WTC11 (cell line): Measurements from ENCODE around the gene LYRM4. TPM values are rescaled to one million over a fixed set of nuclear protein-coding genes. Genes with fewer than 3 reads are reported as not detected.

Source experiments
- ATAC-seq: fragments of 200-7000 bp; cut with Tn5 transposase; 2 replicates; pipeline ENCODE4 v1.10.0; 2021; ENCODE audit warnings: mild to moderate bottlenecking, moderate library complexity
- CTCF ChIA-PET: fragments of 300-600 bp; sonication (Branson Sonifier 250); formaldehyde crosslinking; loops from one replicate; lab custom pipeline; 2021; ENCODE audit warnings: antibody characterized with exemption; lab: Charles Lee
- POLR2A ChIA-PET: fragments of 350-600 bp; sonication (Branson Sonifier 250); formaldehyde crosslinking; loops from one replicate; lab custom pipeline; 2021; ENCODE audit warnings: antibody characterized with exemption; lab: Charles Lee
- DNase-seq: peaks from one replicate; pipeline ENCODE4 v3.0.0; 2021; ENCODE audit warnings: low spot score
- H3K27ac Mint-ChIP-seq: 2 replicates; pipeline ENCODE4 v1.8.0; 2021; ENCODE audit warnings: mixed read lengths
- H3K27me3 Mint-ChIP-seq: 2 replicates; pipeline ENCODE4 v1.8.0; 2021; ENCODE audit warnings: low read depth, mild to moderate bottlenecking, moderate library complexity, mixed read lengths
- H3K36me3 Mint-ChIP-seq: 2 replicates; pipeline ENCODE4 v1.8.0; 2021; ENCODE audit warnings: mixed read lengths
- H3K4me1 Mint-ChIP-seq: 2 replicates; pipeline ENCODE4 v1.8.0; 2022; ENCODE audit warnings: mixed read lengths
- H3K4me3 Mint-ChIP-seq: 2 replicates; pipeline ENCODE4 v1.8.0; 2021; ENCODE audit warnings: mild to moderate bottlenecking, moderate library complexity, mixed read lengths
- H3K9me3 Mint-ChIP-seq: 2 replicates; pipeline ENCODE4 v1.8.0; 2021; ENCODE audit warnings: mixed read lengths
- ATF1 ChIP-seq: sonication (generic); formaldehyde crosslinking; IDR thresholded peaks from 2 replicates; pipeline ENCODE4 v1.8.1; 2023; ENCODE audit warnings: mild to moderate bottlenecking, moderate library complexity, missing genetic modification reagents
- CBFB ChIP-seq: sonication (generic); formaldehyde crosslinking; IDR thresholded peaks from 2 replicates; pipeline ENCODE4 v1.8.1; 2022; ENCODE audit warnings: mild to moderate bottlenecking, low read depth, missing genetic modification reagents
- ESRRA ChIP-seq: sonication (generic); formaldehyde crosslinking; IDR thresholded peaks from 2 replicates; pipeline ENCODE4 v1.8.1; 2022; ENCODE audit warnings: mild to moderate bottlenecking, missing genetic modification reagents, borderline replicate concordance
- HMGA2 ChIP-seq: fragments of 250-450 bp; sonication (Bioruptor Pico); IDR thresholded peaks from 2 replicates; pipeline ENCODE4 v1.4.0; 2021; ENCODE audit warnings: mild to moderate bottlenecking, moderate library complexity
- IRF2 ChIP-seq: sonication (generic); formaldehyde crosslinking; IDR thresholded peaks from 2 replicates; pipeline ENCODE4 v1.8.0; 2022; ENCODE audit warnings: low read depth, missing genetic modification reagents, borderline replicate concordance
- JAZF1 ChIP-seq: fragments of 250-450 bp; sonication (Bioruptor Pico); IDR thresholded peaks from 2 replicates; pipeline ENCODE4 v1.9.0; 2021; ENCODE audit warnings: moderate library complexity, mild to moderate bottlenecking, inconsistent platforms
- NFATC4 ChIP-seq: fragments of 250-450 bp; sonication (Bioruptor Pico); IDR thresholded peaks from 2 replicates; pipeline ENCODE4 v1.9.0; 2021; ENCODE audit warnings: mild to moderate bottlenecking
- NFYB ChIP-seq: sonication (generic); formaldehyde crosslinking; conservative IDR thresholded peaks from 2 replicates; pipeline ENCODE4 v1.8.0; 2022; ENCODE audit warnings: low read depth, missing genetic modification reagents
- NR1H2 ChIP-seq: sonication (generic); formaldehyde crosslinking; IDR thresholded peaks from 2 replicates; pipeline ENCODE4 v1.9.0; 2021; ENCODE audit warnings: mild to moderate bottlenecking, moderate library complexity, missing genetic modification reagents
- OVOL2 ChIP-seq: fragments of 250-450 bp; sonication (Bioruptor Pico); IDR thresholded peaks from 2 replicates; pipeline ENCODE4 v1.9.0; 2021; ENCODE audit warnings: mild to moderate bottlenecking, borderline replicate concordance
- RELA ChIP-seq: sonication (generic); formaldehyde crosslinking; IDR thresholded peaks from 2 replicates; pipeline ENCODE4 v1.8.1; 2022; ENCODE audit warnings: missing genetic modification reagents, mild to moderate bottlenecking, borderline replicate concordance
- SP1 ChIP-seq: sonication (generic); formaldehyde crosslinking; conservative IDR thresholded peaks from 2 replicates; pipeline ENCODE4 v1.8.1; 2022; ENCODE audit warnings: missing genetic modification reagents
- TEAD1 ChIP-seq: sonication (generic); formaldehyde crosslinking; IDR thresholded peaks from 2 replicates; pipeline ENCODE4 v1.8.0; 2022; ENCODE audit warnings: mild to moderate bottlenecking, missing genetic modification reagents
- ZNF121 ChIP-seq: sonication (generic); formaldehyde crosslinking; IDR thresholded peaks from 2 replicates; pipeline ENCODE4 v1.8.0; 2023; ENCODE audit warnings: missing genetic modification reagents
- ZNF396 ChIP-seq: fragments of 250-450 bp; sonication (Bioruptor Pico); IDR thresholded peaks from 2 replicates; pipeline ENCODE4 v1.8.0; 2021; ENCODE audit warnings: mild to moderate bottlenecking, moderate library complexity, borderline replicate concordance
- total RNA-seq: library from RNA; stranded (reverse); gene quantifications from 3 replicates; pipeline ENCODE4 v1.2.3, GENCODE V29; 2021
- TF ChIP-seq, protein P1 (sequence below): fragments of 250-450 bp; sonication (Bioruptor Pico); conservative IDR thresholded peaks from 2 replicates; pipeline ENCODE4 v1.9.0; 2021; ENCODE audit warnings: mild to moderate bottlenecking
- TF ChIP-seq, protein P2 (sequence below): sonication (generic); formaldehyde crosslinking; IDR thresholded peaks from 2 replicates; pipeline ENCODE4 v1.8.0; 2022; ENCODE audit warnings: mild to moderate bottlenecking, missing genetic modification reagents
- TF ChIP-seq, protein P3 (sequence below): sonication (generic); formaldehyde crosslinking; IDR thresholded peaks from 2 replicates; pipeline ENCODE4 v1.8.0; 2022; ENCODE audit warnings: mild to moderate bottlenecking, missing genetic modification reagents
- TF ChIP-seq, protein P4 (sequence below): fragments of 250-450 bp; sonication (Bioruptor Pico); IDR thresholded peaks from 2 replicates; pipeline ENCODE4 v1.9.0; 2021; ENCODE audit warnings: mild to moderate bottlenecking
- TF ChIP-seq, protein P5 (sequence below): sonication (generic); formaldehyde crosslinking; IDR thresholded peaks from 2 replicates; pipeline ENCODE4 v1.8.1; 2022; ENCODE audit warnings: mild to moderate bottlenecking, missing genetic modification reagents, moderate library complexity, borderline replicate concordance
- TF ChIP-seq, protein P6 (sequence below): sonication (generic); formaldehyde crosslinking; IDR thresholded peaks from 2 replicates; pipeline ENCODE4 v1.8.1; 2023; ENCODE audit warnings: mild to moderate bottlenecking, missing genetic modification reagents, moderate library complexity
- TF ChIP-seq, protein P7 (sequence below): sonication (generic); formaldehyde crosslinking; conservative IDR thresholded peaks from 2 replicates; pipeline ENCODE4 v1.8.1; 2022; ENCODE audit warnings: mild to moderate bottlenecking, missing genetic modification reagents

The LYRM4 gene
- total RNA-seq, 1 experiment from 2014 or later: 49.7 TPM

DNA sequence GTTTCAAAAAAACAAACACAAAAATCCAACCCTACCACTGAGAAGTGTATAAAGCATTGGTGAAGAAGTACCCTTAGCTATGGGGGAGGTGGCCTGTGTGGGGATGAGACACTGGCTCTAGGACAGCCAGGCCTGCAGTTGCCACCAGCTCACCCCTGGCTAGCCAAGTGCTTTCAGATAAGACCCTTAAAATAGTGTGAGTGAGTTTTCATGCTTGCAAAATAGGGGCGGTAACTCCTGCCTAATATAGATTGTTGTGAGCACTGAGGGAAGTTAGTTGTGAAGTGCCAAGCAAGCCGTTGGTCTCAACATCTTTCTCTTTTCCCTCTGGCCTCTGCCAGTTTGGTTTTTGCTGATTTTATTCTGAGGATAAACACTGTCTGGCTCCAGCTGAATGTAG lies 164.3 kb downstream of the LYRM4 start (continued):
- TF ChIP-seq, protein P1, sequence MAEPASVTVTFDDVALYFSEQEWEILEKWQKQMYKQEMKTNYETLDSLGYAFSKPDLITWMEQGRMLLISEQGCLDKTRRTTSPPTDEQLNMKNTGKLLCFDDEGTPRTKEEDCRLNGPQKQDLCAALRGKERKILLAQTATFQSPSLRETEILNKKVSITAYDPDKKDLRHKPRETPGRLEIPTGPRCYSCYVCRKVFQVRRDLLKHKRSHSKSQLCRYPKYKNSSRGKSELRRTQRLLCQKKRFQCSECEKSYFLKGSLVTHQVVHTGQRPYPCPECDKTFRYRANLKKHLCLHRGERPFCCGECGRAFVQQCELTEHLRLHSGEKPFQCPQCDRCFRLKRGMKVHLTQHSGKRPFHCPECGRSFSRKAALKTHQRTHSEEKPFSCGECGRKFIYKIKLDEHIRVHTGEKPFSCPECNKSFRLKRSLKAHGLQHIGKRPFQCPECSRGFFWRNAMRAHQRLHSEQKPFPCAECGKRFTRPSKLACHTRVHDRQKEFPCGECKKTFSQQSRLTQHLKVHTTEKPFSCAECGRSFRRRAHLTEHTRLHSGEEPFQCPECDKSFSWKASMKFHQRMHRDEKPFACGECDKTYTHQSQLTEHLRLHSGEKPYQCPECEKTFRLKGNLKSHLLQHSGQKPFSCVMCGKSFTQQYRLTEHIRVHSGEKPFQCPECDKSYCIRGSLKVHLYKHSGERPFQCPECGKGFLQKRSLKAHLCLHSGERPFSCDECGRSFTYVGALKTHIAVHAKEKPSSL (CRISPR knock-in tag): no peak
- no peak for TF ChIP-seq NFYB
- TF ChIP-seq, all 79 proteins: peak for 0

DNA sequence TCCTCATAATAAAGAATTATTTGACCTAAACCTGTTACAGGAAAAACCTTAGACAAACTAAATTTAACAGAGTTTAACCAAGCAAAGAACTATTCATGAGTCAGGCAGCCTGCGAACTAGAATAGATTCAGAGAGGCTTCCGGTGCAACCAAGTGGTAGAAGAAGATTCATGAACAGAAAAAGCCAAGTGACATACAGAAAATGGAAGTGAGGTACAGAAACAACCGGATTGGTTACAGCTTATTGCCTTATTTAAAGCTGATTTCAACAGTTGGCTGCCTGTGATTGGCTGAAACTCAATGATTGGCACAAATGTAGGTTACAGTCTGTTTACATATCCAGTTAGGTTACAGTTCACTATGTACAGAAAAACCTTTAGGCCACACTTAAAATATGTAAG lies 165.5 kb downstream of the LYRM4 start:
- DNase-seq (no peak), ATAC-seq (no peak)
- CTCF ChIA-PET: no interaction called here
- no peak overlapping the region for H3K4me3 Mint-ChIP-seq
- no peak for TF ChIP-seq HMGA2 (CRISPR knock-in tag)
- no peak for TF ChIP-seq JAZF1 (CRISPR knock-in tag)
- no peak for TF ChIP-seq ZNF121 (CRISPR knock-in tag)
- TF ChIP-seq, protein P2, sequence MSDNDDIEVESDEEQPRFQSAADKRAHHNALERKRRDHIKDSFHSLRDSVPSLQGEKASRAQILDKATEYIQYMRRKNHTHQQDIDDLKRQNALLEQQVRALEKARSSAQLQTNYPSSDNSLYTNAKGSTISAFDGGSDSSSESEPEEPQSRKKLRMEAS (CRISPR knock-in tag): no peak
- TF ChIP-seq RELA (CRISPR knock-in tag): no peak
- TF ChIP-seq IRF2: no peak
- TF ChIP-seq, protein P3, sequence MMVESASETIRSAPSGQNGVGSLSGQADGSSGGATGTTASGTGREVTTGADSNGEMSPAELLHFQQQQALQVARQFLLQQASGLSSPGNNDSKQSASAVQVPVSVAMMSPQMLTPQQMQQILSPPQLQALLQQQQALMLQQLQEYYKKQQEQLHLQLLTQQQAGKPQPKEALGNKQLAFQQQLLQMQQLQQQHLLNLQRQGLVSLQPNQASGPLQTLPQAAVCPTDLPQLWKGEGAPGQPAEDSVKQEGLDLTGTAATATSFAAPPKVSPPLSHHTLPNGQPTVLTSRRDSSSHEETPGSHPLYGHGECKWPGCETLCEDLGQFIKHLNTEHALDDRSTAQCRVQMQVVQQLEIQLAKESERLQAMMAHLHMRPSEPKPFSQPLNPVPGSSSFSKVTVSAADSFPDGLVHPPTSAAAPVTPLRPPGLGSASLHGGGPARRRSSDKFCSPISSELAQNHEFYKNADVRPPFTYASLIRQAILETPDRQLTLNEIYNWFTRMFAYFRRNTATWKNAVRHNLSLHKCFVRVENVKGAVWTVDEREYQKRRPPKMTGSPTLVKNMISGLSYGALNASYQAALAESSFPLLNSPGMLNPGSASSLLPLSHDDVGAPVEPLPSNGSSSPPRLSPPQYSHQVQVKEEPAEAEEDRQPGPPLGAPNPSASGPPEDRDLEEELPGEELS: no peak
- no peak for TF ChIP-seq TEAD1 (CRISPR knock-in tag)
- no peak for TF ChIP-seq NFATC4
- TF ChIP-seq NR1H2 (CRISPR knock-in tag): no peak
- TF ChIP-seq, protein P4, sequence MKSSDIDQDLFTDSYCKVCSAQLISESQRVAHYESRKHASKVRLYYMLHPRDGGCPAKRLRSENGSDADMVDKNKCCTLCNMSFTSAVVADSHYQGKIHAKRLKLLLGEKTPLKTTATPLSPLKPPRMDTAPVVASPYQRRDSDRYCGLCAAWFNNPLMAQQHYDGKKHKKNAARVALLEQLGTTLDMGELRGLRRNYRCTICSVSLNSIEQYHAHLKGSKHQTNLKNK: no peak
- H3K4me1 Mint-ChIP-seq: peaks cover 6% of the 10 kb centered on the region; the same call in 1 of the 2 replicates
- no peaks in the 10 kb centered on the region for H3K36me3 Mint-ChIP-seq
- H3K27me3 Mint-ChIP-seq: peaks cover 8% of the 10 kb centered on the region; the same call in 1 of the 2 replicates
- POLR2A ChIA-PET: no interaction called here
- no peak overlapping the region for H3K27ac Mint-ChIP-seq
- H3K9me3 Mint-ChIP-seq: no peaks in the 10 kb centered on the region

DNA sequence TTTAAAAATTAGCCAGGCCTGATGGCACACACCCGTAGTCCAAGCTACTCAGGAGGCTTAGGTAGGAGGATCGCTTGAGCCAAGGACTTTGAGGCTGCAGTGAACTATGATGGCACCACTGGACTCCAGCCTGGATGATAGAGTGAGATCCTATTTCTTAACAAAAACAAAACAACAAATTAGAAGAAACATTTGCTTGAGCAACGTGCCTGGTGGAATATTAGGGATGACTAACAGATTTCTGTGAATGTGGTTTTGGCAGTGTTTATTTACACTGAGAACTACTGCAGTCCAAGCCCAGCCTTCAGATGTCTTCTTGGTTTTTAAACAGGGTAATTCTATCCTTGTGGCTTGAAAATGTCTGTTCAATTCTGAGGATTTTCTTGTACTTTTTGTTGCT lies 166.4 kb downstream of the LYRM4 start:
- CTCF ChIA-PET: no interaction called here
- no peak for ATAC-seq
- DNase-seq: no peak
- no peak for TF ChIP-seq NR1H2 (CRISPR knock-in tag)
- no peak for TF ChIP-seq OVOL2 (CRISPR knock-in tag)
- TF ChIP-seq ATF1: no peak
- TF ChIP-seq, protein P5, sequence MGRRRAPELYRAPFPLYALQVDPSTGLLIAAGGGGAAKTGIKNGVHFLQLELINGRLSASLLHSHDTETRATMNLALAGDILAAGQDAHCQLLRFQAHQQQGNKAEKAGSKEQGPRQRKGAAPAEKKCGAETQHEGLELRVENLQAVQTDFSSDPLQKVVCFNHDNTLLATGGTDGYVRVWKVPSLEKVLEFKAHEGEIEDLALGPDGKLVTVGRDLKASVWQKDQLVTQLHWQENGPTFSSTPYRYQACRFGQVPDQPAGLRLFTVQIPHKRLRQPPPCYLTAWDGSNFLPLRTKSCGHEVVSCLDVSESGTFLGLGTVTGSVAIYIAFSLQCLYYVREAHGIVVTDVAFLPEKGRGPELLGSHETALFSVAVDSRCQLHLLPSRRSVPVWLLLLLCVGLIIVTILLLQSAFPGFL (CRISPR knock-in tag): no peak
- TF ChIP-seq ZNF396: no peak
- TF ChIP-seq CBFB (CRISPR knock-in tag): no peak
- TF ChIP-seq, protein P1 (CRISPR knock-in tag): no peak
- TF ChIP-seq, protein P4: no peak
- TF ChIP-seq, protein P6, sequence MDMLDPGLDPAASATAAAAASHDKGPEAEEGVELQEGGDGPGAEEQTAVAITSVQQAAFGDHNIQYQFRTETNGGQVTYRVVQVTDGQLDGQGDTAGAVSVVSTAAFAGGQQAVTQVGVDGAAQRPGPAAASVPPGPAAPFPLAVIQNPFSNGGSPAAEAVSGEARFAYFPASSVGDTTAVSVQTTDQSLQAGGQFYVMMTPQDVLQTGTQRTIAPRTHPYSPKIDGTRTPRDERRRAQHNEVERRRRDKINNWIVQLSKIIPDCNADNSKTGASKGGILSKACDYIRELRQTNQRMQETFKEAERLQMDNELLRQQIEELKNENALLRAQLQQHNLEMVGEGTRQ (CRISPR knock-in tag): no peak
- no peak for TF ChIP-seq SP1
- TF ChIP-seq, protein P7, sequence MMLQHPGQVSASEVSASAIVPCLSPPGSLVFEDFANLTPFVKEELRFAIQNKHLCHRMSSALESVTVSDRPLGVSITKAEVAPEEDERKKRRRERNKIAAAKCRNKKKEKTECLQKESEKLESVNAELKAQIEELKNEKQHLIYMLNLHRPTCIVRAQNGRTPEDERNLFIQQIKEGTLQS (CRISPR knock-in tag): no peak
- TF ChIP-seq ESRRA (CRISPR knock-in tag): no peak

More for the DNA sequence above, 166.4 kb downstream of the LYRM4 start:
- no peaks in the 10 kb centered on the region for H3K9me3 Mint-ChIP-seq
- H3K27me3 Mint-ChIP-seq: peaks cover 8% of the 10 kb centered on the region; the same call in 1 of the 2 replicates
- no peak overlapping the region for H3K4me3 Mint-ChIP-seq
- H3K4me1 Mint-ChIP-seq: peaks cover 6% of the 10 kb centered on the region; the same call in 1 of the 2 replicates
- POLR2A ChIA-PET: no interaction called here
- H3K36me3 Mint-ChIP-seq: no peaks in the 10 kb centered on the region
- H3K27ac Mint-ChIP-seq: no peak overlapping the region
